ENCODE data around the gene ENTPD5. TPM values are rescaled to one million over a fixed set of nuclear protein-coding genes. Genes with fewer than 3 reads are reported as not detected.

ENTPD5 gene, protein sequence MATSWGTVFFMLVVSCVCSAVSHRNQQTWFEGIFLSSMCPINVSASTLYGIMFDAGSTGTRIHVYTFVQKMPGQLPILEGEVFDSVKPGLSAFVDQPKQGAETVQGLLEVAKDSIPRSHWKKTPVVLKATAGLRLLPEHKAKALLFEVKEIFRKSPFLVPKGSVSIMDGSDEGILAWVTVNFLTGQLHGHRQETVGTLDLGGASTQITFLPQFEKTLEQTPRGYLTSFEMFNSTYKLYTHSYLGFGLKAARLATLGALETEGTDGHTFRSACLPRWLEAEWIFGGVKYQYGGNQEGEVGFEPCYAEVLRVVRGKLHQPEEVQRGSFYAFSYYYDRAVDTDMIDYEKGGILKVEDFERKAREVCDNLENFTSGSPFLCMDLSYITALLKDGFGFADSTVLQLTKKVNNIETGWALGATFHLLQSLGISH
- 8.4 TPM in 2 replicates for total RNA-seq

DNA sequence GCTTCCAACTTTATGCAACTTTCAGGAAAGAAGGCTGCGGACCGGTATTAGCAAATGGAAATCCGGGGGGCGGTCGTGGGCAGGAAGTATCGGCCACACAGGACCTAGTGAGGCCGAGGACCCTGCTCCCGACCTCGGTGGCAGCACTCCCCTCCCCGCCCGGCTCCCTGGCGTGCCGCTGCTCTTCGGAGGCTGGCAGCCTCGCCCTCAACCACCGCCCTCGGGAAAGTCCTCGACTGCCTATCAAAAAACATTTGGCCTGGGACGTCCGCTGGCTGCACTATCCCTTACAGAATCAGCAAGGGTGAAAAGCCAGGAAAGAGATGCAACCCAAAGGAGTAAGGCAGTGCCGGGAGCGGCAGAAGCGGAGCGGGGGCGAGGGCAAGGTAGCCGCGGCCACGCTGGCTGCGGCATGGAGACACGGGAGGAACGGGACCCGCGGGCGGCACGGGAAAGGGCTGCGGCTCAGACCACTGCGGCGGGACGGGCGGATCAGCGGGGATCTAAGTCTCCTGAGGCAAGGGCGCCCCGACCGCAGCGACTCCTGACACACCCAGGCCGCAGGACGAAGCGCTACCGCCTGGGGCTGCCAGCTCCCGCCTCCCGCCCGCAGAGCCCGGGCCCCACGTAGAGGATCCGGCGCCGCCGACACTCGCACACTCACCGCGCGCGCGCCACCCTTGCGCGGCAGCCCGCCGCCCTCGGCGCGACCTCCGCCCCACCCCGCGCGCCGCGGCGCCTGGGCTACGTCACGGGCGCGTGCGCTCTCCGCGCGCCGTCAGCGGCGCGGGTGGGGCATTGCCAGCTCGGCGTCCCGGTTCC lies at the start of gene ENTPD5, which contains the start of gene BBOF1:
ENTPD5 (minus strand) TSS at position 703 of the 822 bp plus-strand sequence. CDS start 31,186 bp downstream, outside the sequence.
BBOF1 (plus strand) TSS at position 764 of the 822 bp plus-strand sequence. CDS start 130 bp downstream, outside the sequence.

DNA sequence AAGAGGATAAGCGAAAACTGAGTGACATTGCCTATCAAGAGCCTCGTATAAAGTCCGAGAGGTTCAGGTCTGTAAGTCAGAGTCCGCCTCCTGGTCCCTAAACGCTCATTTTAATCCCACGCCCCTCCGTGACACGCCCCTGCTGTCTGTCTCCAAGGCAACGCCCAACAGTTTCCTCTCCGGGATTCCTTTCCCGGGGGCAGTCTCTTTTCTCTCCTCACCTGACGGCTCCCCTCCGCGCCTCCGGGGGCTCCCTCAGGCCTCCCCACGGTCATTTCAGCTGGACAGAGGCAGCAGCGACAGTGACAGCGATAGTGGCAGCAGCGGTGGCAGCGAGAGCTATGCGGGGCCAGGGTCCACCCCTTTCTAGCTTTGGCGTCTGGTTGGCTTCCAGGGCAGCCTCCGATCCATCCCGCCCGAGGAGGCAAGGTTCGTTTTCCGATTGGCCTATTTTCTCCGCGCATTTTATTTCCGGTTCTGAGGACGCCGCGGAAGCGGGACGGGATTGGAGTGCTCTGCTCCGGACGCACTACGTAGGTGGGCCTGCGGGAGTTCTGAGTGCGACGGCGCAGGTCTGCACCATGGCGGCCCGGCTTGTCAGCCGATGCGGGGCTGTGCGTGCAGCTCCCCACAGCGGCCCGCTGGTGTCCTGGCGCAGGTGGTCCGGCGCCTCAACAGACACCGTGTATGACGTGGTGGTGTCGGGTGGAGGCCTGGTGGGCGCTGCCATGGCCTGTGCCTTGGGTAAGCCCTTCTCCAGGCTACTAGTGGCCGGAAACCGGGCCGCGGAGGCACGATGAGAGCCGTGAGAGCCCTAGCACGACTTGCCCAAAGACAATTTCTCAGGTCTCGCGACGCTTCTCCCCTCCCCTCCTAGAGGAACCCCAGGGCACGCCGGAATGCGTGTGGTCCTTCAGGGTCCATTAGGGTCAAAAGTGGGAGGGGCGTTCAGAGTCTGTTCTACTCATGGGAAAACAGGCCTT lies 69.0 kb downstream of the ENTPD5 start, which contains the start of the genes COQ6 and FAM161B:
COQ6 (plus strand) TSS at position 551 of the 983 bp plus-strand sequence; CDS start at position 582, 31 bp downstream.
FAM161B (minus strand) TSS at position 343 of the 983 bp plus-strand sequence; CDS start at position 275, 68 bp downstream.

Other genes with a start within 250 kb of the ENTPD5 start
- 4.3 and 4.4 TPM in 2 replicates for gene PTGR2, start 167.5 kb downstream of the ENTPD5 start, total RNA-seq
- 69.8 and 71.8 TPM in 2 replicates for gene ZNF410, start 132.4 kb downstream of the ENTPD5 start, total RNA-seq
- gene FAM161B, start 69.2 kb downstream of the ENTPD5 start, total RNA-seq = 2.8 TPM in 2 replicates
- gene COQ6, start 69.0 kb downstream of the ENTPD5 start, total RNA-seq = 11.7 and 15.1 TPM in 2 replicates
- gene BBOF1, start 61 bp upstream of the ENTPD5 start, total RNA-seq = 8.7 and 9.8 TPM in 2 replicates
- gene ALDH6A1, start 65.2 kb upstream of the ENTPD5 start, total RNA-seq = 57.0 and 57.3 TPM in 2 replicates
- 7.0 and 9.8 TPM in 2 replicates for gene LIN52, start 65.7 kb upstream of the ENTPD5 start, total RNA-seq
- not detected in 2 replicates for gene VSX2, start 220.2 kb upstream of the ENTPD5 start, total RNA-seq

All from smooth muscle cell of bladder (primary cell).